ENCODE measurements around the gene GALR2.
"Not testable (repeated sequence)": the region's sequence is repeated elsewhere in the genome, so short reads cannot be mapped to it uniquely, and the experiment has no call there.

The GALR2 gene, protein sequence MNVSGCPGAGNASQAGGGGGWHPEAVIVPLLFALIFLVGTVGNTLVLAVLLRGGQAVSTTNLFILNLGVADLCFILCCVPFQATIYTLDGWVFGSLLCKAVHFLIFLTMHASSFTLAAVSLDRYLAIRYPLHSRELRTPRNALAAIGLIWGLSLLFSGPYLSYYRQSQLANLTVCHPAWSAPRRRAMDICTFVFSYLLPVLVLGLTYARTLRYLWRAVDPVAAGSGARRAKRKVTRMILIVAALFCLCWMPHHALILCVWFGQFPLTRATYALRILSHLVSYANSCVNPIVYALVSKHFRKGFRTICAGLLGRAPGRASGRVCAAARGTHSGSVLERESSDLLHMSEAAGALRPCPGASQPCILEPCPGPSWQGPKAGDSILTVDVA

GRCh38 chr17:76074390-76075363 lies at the start of gene GALR2:
Gene GALR2 (plus strand): TSS chr17:76074781. CDS start chr17:76074884, 103 bp downstream.
- Mint-ChIP-seq H3K27ac (peak within 1 kb of the TSS; percentile 21), H3K4me3 (peak within 1 kb of the TSS; percentile 75), H3K27me3 (peaks cover 51% of the 10 kb centered on the region), H3K4me1 (peaks cover 58% of the 10 kb centered on the region), H3K9me3 (no peaks in the 10 kb centered on the region), H3K36me3 (peaks cover 7% of the 10 kb centered on the region)
- ATAC-seq = no peak

- H3K36me3 Mint-ChIP-seq = no peaks in the 10 kb centered on the region
- peaks cover 11% of the 10 kb centered on the region for H3K4me1 Mint-ChIP-seq
- no peaks in the 10 kb centered on the region for H3K9me3 Mint-ChIP-seq
- no peak overlapping the region for H3K4me3 Mint-ChIP-seq
- no peak overlapping the region for H3K27ac Mint-ChIP-seq
- ATAC-seq = no peak
- H3K27me3 Mint-ChIP-seq = peaks cover 22% of the 10 kb centered on the region
These were observed 49.3 kb upstream of the GALR2 start for GRCh38 chr17:76025294-76025693.

GRCh38 chr17:76026714-76027158 lies 47.8 kb upstream of the GALR2 start:
- ATAC-seq = peak; percentile 10
- H3K9me3 Mint-ChIP-seq = no peaks in the 10 kb centered on the region
- H3K4me3 Mint-ChIP-seq = no peak overlapping the region
- peaks cover 22% of the 10 kb centered on the region for H3K27me3 Mint-ChIP-seq
- H3K36me3 Mint-ChIP-seq = no peaks in the 10 kb centered on the region
- H3K4me1 Mint-ChIP-seq = peaks cover 11% of the 10 kb centered on the region
- no peak overlapping the region for H3K27ac Mint-ChIP-seq

- Mint-ChIP-seq H3K36me3 (no peaks in the 10 kb centered on the region), H3K9me3 (no peaks in the 10 kb centered on the region), H3K4me1 (peaks cover 11% of the 10 kb centered on the region), H3K27me3 (peaks cover 22% of the 10 kb centered on the region), H3K4me3 (no peak within 1 kb of the TSS), H3K27ac (no peak within 1 kb of the TSS)
- peak; percentile 3 for ATAC-seq
These were observed 47.3 kb upstream of the GALR2 start, which contains the start of gene EVPL for GRCh38 chr17:76027159-76027839. Gene EVPL (minus strand): TSS chr17:76027306. CDS start chr17:76027198, 108 bp downstream.

GRCh38 chr17:76032073-76032779 lies 42.4 kb upstream of the GALR2 start:
- H3K36me3 Mint-ChIP-seq = no peaks in the 10 kb centered on the region
- no peak for ATAC-seq
- peaks cover 10% of the 10 kb centered on the region for H3K27me3 Mint-ChIP-seq

DNA sequence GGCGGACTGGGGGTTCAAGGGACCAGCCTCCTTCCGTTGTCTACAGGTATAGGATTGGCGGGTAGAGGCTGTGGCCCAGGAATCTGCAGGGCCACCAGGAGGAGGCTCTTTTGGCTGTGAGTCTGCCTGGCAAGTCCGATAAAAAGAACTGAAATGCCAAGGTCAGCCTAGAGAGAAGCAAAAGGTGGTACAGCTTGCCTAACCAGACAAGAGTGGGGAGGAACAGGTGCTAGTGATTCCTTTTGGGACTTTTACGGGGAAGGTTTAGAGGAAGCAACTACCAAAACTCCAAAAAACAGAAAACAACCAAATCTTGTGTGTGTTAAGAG lies 41.8 kb upstream of the GALR2 start:
- H3K27ac Mint-ChIP-seq = no peak overlapping the region
- H3K9me3 Mint-ChIP-seq = no peaks in the 10 kb centered on the region
- H3K36me3 Mint-ChIP-seq = no peaks in the 10 kb centered on the region
- no peak overlapping the region for H3K4me3 Mint-ChIP-seq
- ATAC-seq = no peak
- H3K27me3 Mint-ChIP-seq = peaks cover 10% of the 10 kb centered on the region
- H3K4me1 Mint-ChIP-seq = peaks cover 11% of the 10 kb centered on the region

More at GRCh38 chr17:76032073-76032779, 42.4 kb upstream of the GALR2 start:
- Mint-ChIP-seq H3K27ac (no peak overlapping the region), H3K4me3 (no peak overlapping the region), H3K4me1 (peaks cover 11% of the 10 kb centered on the region), H3K9me3 (no peaks in the 10 kb centered on the region)

GRCh38 chr17:76033139-76033538 lies 41.4 kb upstream of the GALR2 start:
- Mint-ChIP-seq H3K4me1 (peaks cover 11% of the 10 kb centered on the region), H3K27ac (no peak overlapping the region), H3K36me3 (peaks cover 3% of the 10 kb centered on the region), H3K27me3 (peaks cover 10% of the 10 kb centered on the region), H3K4me3 (no peak overlapping the region), H3K9me3 (no peaks in the 10 kb centered on the region)
- no peak for ATAC-seq

GRCh38 chr17:76034428-76035350 lies 39.9 kb upstream of the GALR2 start:
- Mint-ChIP-seq H3K9me3 (no peaks in the 10 kb centered on the region), H3K27me3 (peaks cover 2% of the 10 kb centered on the region), H3K4me1 (peaks cover 2% of the 10 kb centered on the region), H3K27ac (no peak overlapping the region), H3K36me3 (peaks cover 18% of the 10 kb centered on the region), H3K4me3 (no peak overlapping the region)
- ATAC-seq = peak; percentile 36

GRCh38 chr17:76036497-76037261 lies 37.9 kb upstream of the GALR2 start:
- Mint-ChIP-seq H3K4me1 (no peaks in the 10 kb centered on the region), H3K27me3 (no peaks in the 10 kb centered on the region), H3K9me3 (no peaks in the 10 kb centered on the region), H3K4me3 (no peak overlapping the region), H3K27ac (no peak overlapping the region), H3K36me3 (peaks cover 34% of the 10 kb centered on the region)
- no peak for ATAC-seq

- H3K4me1 Mint-ChIP-seq = no peaks in the 10 kb centered on the region
- H3K27ac Mint-ChIP-seq = no peak overlapping the region
- H3K27me3 Mint-ChIP-seq = no peaks in the 10 kb centered on the region
- H3K36me3 Mint-ChIP-seq = peaks cover 43% of the 10 kb centered on the region
- H3K9me3 Mint-ChIP-seq = no peaks in the 10 kb centered on the region
- no peak overlapping the region for H3K4me3 Mint-ChIP-seq
- ATAC-seq = no peak
These were observed 36.5 kb upstream of the GALR2 start for GRCh38 chr17:76038050-76038449.

DNA sequence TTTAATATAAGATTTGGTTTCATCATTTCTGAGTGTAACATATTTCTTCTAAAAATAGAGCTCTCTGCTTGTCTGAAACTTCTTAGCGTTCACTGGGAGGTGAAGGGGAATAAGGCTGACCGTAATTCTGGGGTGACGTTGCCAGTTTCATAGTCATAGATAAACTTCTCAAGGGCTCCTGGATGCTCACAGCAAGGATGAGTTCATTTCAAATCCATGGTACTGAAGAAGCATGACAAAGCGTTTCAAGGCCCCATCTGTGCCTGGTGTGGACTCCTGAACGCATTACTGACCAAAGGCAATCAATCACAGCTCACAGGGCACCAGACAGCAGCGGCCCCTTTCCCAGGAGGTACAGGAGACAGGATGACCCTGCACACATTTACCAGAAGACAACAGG lies 35.5 kb upstream of the GALR2 start:
- no peak overlapping the region for H3K4me3 Mint-ChIP-seq
- peaks cover 54% of the 10 kb centered on the region for H3K36me3 Mint-ChIP-seq
- no peak overlapping the region for H3K27ac Mint-ChIP-seq
- no peak for ATAC-seq
- no peaks in the 10 kb centered on the region for H3K27me3 Mint-ChIP-seq
- H3K9me3 Mint-ChIP-seq = no peaks in the 10 kb centered on the region
- no peaks in the 10 kb centered on the region for H3K4me1 Mint-ChIP-seq

- Mint-ChIP-seq H3K36me3 (peaks cover 64% of the 10 kb centered on the region), H3K4me3 (no peak overlapping the region), H3K27ac (no peak overlapping the region), H3K4me1 (no peaks in the 10 kb centered on the region), H3K27me3 (no peaks in the 10 kb centered on the region), H3K9me3 (no peaks in the 10 kb centered on the region)
- no peak for ATAC-seq
These were observed 34.2 kb upstream of the GALR2 start for GRCh38 chr17:76040376-76040775.

- not testable (repeated sequence) for H3K9me3 Mint-ChIP-seq, H3K4me1 Mint-ChIP-seq, ATAC-seq, H3K4me3 Mint-ChIP-seq, H3K27ac Mint-ChIP-seq, H3K27me3 Mint-ChIP-seq
- peaks cover 78% of the 10 kb centered on the region for H3K36me3 Mint-ChIP-seq
These were observed 31.7 kb upstream of the GALR2 start for GRCh38 chr17:76042868-76043267.
